ACC112 (cell line): ENCODE measurements around the gene IQCE.

Experiments
- H2AFZ ChIP-seq: fragments of 200-600 bp; sonication (generic); one replicate; pipeline ENCODE4 v1.6.0; 2017; ENCODE audit warnings: antibody characterized with exemption, low read length; ENCODE audit not compliant: unreplicated experiment
- H3K27ac ChIP-seq: fragments of 200-600 bp; sonication (generic); 2 replicates; pipeline ENCODE4 v1.5.1; 2014; ENCODE audit warnings: low read depth, mild to moderate bottlenecking, antibody characterized with exemption, low read length, moderate library complexity
- H3K27me3 ChIP-seq: fragments of 200-600 bp; sonication (generic); 2 replicates; pipeline ENCODE4 v1.6.1; 2014; ENCODE audit warnings: mild to moderate bottlenecking, antibody characterized with exemption, low read length, moderate library complexity, mixed read lengths; ENCODE audit not compliant: insufficient read depth
- H3K36me3 ChIP-seq: fragments of 200-600 bp; sonication (generic); 2 replicates; pipeline ENCODE4 v1.6.1; 2016; ENCODE audit warnings: mild to moderate bottlenecking, antibody characterized with exemption, low read length, moderate library complexity, mixed read lengths; ENCODE audit not compliant: insufficient read depth
- H3K4me1 ChIP-seq: fragments of 200-600 bp; sonication (generic); one replicate; pipeline ENCODE4 v1.6.1; 2016; ENCODE audit warnings: low read length, mixed read lengths; ENCODE audit not compliant: insufficient read depth, unreplicated experiment, control insufficient read depth
- H3K4me3 ChIP-seq: fragments of 200-600 bp; sonication (generic); 2 replicates; pipeline ENCODE4 v1.5.1; 2014; ENCODE audit warnings: mild to moderate bottlenecking, low read depth, low read length
- H3K79me2 ChIP-seq: fragments of 200-600 bp; sonication (generic); one replicate; pipeline ENCODE4 v1.6.0; 2016; ENCODE audit warnings: low read length; ENCODE audit not compliant: control insufficient read depth, unreplicated experiment, insufficient read depth

IQCE gene

GRCh38 chr7:2597273-2597640 lies 38.5 kb downstream of the IQCE start:
- H3K36me3 ChIP-seq, result no peaks in the 10 kb centered on the region

DNA sequence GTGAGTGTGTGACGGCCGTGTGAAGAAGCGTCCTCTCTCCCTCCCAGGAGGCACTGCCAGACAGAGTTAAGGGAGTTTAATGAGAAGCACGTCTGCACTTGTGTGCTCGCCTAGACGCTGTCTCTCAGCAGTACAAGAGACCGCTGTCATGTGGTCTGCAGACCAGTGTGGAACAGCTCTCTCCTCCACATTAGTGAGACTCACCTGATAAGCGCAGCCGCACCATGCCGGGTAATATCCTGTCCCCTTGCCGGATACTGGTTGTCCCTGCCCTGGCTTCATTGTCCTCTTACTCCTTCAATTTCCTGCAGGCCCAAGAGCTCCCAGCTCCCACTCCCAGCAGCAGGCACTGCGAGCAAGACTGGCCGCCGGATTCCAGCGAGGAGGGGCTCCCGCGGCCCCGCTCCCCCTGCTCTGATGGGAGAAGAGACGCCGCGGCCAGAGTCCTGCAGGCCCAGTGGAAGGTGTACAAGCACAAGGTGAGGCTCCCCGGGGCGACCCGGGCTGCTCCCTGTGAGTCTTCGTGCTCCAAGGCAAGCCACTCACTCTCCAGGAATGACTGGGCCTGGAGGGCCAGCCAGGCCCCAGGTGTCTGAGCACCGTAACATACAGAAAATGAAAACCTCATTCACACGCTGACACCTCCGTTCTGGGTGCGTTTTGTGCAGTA lies 39.5 kb downstream of the IQCE start:
- no peaks in the 10 kb centered on the region for H3K27me3 ChIP-seq

More at GRCh38 chr7:2597273-2597640, 38.5 kb downstream of the IQCE start:
- no peaks in the 10 kb centered on the region for H3K79me2 ChIP-seq
- no peak overlapping the region for H3K4me3 ChIP-seq
- H3K27ac ChIP-seq, result no peak overlapping the region
- no peaks in the 10 kb centered on the region for H3K27me3 ChIP-seq
- no peak overlapping the region for H2AFZ ChIP-seq
- no peaks in the 10 kb centered on the region for H3K4me1 ChIP-seq

DNA sequence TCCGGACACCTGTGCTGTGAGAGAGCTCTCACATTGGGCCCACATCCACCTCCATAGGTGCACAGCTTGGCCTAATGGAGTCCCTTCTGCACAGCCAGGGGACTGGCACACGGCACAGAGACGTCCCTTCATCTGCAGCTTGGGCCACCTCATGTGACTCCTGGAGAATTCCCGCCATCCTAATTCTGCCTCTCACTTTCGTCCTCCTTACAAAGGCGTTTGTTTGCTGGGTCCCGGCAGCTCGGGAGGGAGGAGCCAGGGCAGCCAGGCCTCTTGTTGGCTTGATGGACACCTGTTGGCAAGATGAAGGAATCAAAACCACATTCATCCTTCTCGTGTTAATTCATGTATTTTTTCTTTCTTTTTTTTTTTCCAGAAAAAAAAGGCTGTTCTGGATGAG lies 42.3 kb downstream of the IQCE start:
- Histone ChIP-seq H3K79me2 (no peaks in the 10 kb centered on the region), H3K27ac (no peak overlapping the region), H3K36me3 (no peaks in the 10 kb centered on the region), H3K4me1 (no peaks in the 10 kb centered on the region), H3K27me3 (no peaks in the 10 kb centered on the region), H3K4me3 (no peak overlapping the region), H2AFZ (no peak overlapping the region)

More for the DNA sequence above, 39.5 kb downstream of the IQCE start:
- Histone ChIP-seq H3K79me2 (no peaks in the 10 kb centered on the region), H2AFZ (no peak overlapping the region), H3K27ac (no peak overlapping the region), H3K4me3 (no peak overlapping the region), H3K36me3 (no peaks in the 10 kb centered on the region), H3K4me1 (no peaks in the 10 kb centered on the region)

DNA sequence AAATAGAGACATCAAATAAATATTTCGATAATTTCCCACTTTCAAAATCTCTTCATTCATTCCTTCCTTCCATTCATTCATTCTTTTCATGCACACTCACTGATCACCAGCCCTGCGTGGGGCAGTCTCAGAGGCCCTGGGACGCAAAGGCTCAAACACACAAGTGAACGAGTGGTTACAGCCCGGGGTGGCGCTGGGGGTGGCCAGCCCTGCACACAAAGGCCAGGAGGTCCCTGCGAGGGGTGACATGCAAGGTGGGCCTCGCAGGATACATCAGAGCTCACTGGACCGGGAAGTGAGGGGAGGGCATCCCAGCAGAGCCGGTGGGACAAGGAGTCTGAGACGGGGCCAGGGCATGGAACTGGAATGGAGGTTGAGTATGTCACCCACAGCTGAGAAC lies 43.1 kb downstream of the IQCE start:
- no peaks in the 10 kb centered on the region for H3K79me2 ChIP-seq
- H3K4me1 ChIP-seq, result no peaks in the 10 kb centered on the region
- no peak overlapping the region for H3K4me3 ChIP-seq
- H3K27me3 ChIP-seq, result no peaks in the 10 kb centered on the region
- H3K27ac ChIP-seq, result no peak overlapping the region
- H3K36me3 ChIP-seq, result no peaks in the 10 kb centered on the region
- no peak overlapping the region for H2AFZ ChIP-seq

GRCh38 chr7:2602406-2603043 lies 43.7 kb downstream of the IQCE start:
- H3K27me3 ChIP-seq, result no peaks in the 10 kb centered on the region
- H3K4me1 ChIP-seq, result no peaks in the 10 kb centered on the region
- H3K4me3 ChIP-seq, result no peak overlapping the region
- no peak overlapping the region for H2AFZ ChIP-seq
- H3K79me2 ChIP-seq, result no peaks in the 10 kb centered on the region
- no peaks in the 10 kb centered on the region for H3K36me3 ChIP-seq
- H3K27ac ChIP-seq, result no peak overlapping the region

DNA sequence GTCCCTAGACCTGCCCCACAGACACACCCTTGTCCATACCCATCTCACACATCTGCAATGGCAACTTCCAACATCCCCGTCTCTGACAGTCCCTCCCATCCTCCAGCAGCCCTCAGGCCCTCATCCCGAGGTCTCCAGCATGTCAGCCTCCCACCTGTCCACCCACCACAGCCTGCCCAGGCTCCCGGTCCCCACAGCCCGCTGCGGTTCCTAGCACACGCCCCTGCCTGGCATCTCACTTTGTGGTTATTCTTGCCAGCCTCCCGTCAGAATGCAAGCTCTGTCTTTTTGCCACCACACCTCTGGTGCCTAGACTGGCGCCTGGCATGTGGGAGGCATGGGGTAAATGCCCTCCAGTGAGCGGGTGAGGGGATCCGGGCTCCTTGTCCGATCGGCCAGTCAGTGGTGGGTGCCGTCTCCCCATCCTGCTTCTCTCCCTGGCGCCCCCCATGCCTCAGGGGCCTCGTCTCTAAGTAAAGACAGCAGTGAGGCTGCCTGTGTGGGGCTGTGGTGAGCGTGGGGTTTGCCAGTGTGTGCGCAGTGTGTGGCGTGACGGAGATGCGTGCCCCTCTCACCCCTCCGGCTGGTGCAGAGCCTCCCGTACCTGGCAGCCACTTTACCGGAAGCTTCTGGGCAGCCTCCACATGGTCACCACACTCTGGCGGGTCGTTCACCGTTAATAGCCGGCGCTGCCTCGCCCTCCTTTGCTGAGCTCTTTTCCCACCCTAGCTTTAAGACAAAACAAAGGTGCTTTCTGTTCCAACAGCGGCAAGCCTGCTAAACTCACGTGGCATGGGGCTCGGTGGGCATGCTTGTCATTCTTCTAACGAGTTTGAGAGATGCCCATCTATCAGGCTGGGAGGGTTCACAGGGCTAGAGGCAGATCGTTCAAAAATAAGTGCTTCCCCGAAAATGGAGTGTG lies 44.5 kb downstream of the IQCE start:
- Histone ChIP-seq H3K4me3 (no peak overlapping the region), H3K27ac (no peak overlapping the region), H3K36me3 (no peaks in the 10 kb centered on the region), H2AFZ (no peak overlapping the region), H3K79me2 (no peaks in the 10 kb centered on the region), H3K27me3 (no peaks in the 10 kb centered on the region), H3K4me1 (no peaks in the 10 kb centered on the region)

- H3K27me3 ChIP-seq, result no peaks in the 10 kb centered on the region
- no peaks in the 10 kb centered on the region for H3K4me1 ChIP-seq
- H3K36me3 ChIP-seq, result no peaks in the 10 kb centered on the region
- H2AFZ ChIP-seq, result no peak overlapping the region
- no peak overlapping the region for H3K4me3 ChIP-seq
- no peak overlapping the region for H3K27ac ChIP-seq
- no peaks in the 10 kb centered on the region for H3K79me2 ChIP-seq
Observed at GRCh38 chr7:2604608-2605174, 45.9 kb downstream of the IQCE start.

- no peak overlapping the region for H3K4me3 ChIP-seq
Observed at GRCh38 chr7:2605608-2606538, 47.1 kb downstream of the IQCE start.

DNA sequence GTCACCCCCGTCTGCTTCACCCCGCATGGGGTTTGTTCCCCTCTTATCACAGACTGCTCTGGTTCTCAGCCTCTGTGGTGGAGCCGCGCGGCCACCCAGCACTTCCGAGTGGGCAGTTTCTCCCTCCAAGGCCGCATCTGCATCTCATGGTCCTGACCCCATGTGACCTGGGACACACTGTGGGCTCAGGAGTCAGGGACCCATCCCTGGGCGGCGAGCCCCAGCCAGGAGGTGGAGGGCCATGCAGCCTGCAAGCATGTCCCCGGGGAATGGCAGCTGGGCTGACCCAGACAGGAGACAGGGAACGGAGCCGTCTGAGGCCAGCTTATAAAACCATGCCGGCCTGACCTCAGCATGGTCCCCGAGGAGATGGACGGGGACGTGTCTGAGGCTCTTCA lies 47.8 kb downstream of the IQCE start:
- H3K4me1 ChIP-seq, result no peaks in the 10 kb centered on the region
- H2AFZ ChIP-seq, result no peak overlapping the region
- H3K27ac ChIP-seq, result no peak overlapping the region
- no peaks in the 10 kb centered on the region for H3K36me3 ChIP-seq
- H3K27me3 ChIP-seq, result no peaks in the 10 kb centered on the region
- H3K79me2 ChIP-seq, result no peaks in the 10 kb centered on the region
- no peak overlapping the region for H3K4me3 ChIP-seq

More at GRCh38 chr7:2605608-2606538, 47.1 kb downstream of the IQCE start:
- Histone ChIP-seq H3K4me1 (no peaks in the 10 kb centered on the region), H3K36me3 (no peaks in the 10 kb centered on the region), H2AFZ (no peak overlapping the region), H3K79me2 (no peaks in the 10 kb centered on the region), H3K27ac (no peak overlapping the region), H3K27me3 (no peaks in the 10 kb centered on the region)
